Esophagus squamous epithelium (tissue), 4 donors: ENCODE measurements around the gene SOX10.

ENCODE experiments used
- POLR2A ChIP-seq, 4 donors: fragments of 450-650 bp; IDR thresholded peaks; one replicate each; pipeline ENCODE4 v1.6.1; 2017; ENCODE audit warnings: antibody characterized with exemption in 4 of 4, mild to moderate bottlenecking in 4 of 4, moderate library complexity in 3 of 4
- TF ChIP-seq, protein P1 (sequence below), 6 experiments: fragments of 450-650 bp in 4 of 6; fragments of 200-600 bp in 2 of 6; sonication (generic) in 2 of 6; IDR thresholded peaks; one replicate each; pipeline ENCODE4 v1.5.1; 2016 to 2019; ENCODE audit warnings: antibody characterized with exemption in 6 of 6, mild to moderate bottlenecking in 4 of 6, moderate library complexity in 4 of 6

DNA sequence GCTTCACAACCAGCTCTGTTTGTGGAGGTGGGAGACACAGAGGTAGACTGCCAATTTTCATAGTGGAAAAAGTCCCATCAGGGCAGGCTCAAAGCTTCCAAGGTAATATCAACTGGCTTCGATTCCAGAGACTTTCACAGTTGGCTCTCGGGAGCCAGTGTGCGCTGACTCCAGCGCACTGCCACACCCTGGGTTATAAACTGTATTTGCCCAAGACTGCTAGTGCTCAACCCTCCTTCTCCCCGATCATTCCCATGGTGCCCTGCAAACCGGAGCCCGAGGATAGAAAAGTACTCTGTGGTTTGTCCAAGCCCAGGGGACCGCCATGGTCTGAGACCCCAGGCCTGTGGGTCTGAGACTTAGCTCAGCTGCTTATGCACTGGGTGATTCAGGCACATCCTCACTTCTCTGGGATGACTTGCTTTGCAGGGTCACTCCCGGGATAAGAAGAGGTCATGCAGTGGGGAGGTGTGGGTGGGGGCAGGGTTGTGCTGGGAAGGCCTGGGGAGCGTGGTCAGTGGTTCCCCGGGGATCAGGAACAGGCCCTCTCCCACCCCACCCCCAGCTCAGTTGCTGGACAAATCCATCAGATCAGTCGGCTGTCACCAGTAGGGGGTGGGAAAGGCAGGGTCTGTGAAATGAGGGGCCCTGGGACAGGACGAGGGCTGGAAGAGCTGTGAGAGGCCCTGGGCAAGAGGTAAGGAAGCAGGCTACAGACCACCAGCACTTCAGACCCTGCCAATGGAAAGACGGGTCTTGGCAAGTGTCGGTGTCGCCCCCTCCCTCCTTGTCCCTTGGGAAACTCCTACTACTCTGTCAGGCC lies 46.2 kb upstream of the SOX10 start:
- TF ChIP-seq, protein P1, sequence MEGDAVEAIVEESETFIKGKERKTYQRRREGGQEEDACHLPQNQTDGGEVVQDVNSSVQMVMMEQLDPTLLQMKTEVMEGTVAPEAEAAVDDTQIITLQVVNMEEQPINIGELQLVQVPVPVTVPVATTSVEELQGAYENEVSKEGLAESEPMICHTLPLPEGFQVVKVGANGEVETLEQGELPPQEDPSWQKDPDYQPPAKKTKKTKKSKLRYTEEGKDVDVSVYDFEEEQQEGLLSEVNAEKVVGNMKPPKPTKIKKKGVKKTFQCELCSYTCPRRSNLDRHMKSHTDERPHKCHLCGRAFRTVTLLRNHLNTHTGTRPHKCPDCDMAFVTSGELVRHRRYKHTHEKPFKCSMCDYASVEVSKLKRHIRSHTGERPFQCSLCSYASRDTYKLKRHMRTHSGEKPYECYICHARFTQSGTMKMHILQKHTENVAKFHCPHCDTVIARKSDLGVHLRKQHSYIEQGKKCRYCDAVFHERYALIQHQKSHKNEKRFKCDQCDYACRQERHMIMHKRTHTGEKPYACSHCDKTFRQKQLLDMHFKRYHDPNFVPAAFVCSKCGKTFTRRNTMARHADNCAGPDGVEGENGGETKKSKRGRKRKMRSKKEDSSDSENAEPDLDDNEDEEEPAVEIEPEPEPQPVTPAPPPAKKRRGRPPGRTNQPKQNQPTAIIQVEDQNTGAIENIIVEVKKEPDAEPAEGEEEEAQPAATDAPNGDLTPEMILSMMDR (IDR thresholded peaks at IDR 0.05) = no peak
- no peak for TF ChIP-seq POLR2A (IDR thresholded peaks at IDR 0.05)
